ENCODE results near the gene ZNF85. TPM values are rescaled to one million over a fixed set of nuclear protein-coding genes. Genes with fewer than 3 reads are reported as not detected.
"Not testable (repeated sequence)": the region's sequence is repeated elsewhere in the genome, so short reads cannot be mapped to it uniquely, and the experiment has no call there.

ZNF85 gene
- polyA plus RNA-seq: 10 to 100 TPM in 1 of 4 donors, 1 to 10 TPM in 1, under 1 TPM in 1, not detected in 1; 0.81 to 10.9 (median 2.9) TPM
- long read RNA-seq, donor 1, transcript ZNF85-202 (4 exons, 2,296 nt): major isoform, 5 of 8 reads
- long read RNA-seq, donor 1, partial matches to known transcripts: 0 of 8 reads
- long read RNA-seq, donor 1, other reads (novel, unspliced or antisense): 0 of 8 reads
- long read RNA-seq, donor 2, partial matches to known transcripts: 0 of 1 reads
- long read RNA-seq, donor 2, other reads (novel, unspliced or antisense): 0 of 1 reads
- long read RNA-seq, donor 3, partial matches to known transcripts: 0 of 2 reads
- long read RNA-seq, donor 3, other reads (novel, unspliced or antisense): 0 of 2 reads
- long read RNA-seq, donor 4: 0 reads
- long read RNA-seq, donor 5, partial matches to known transcripts: 0 of 1 reads
- long read RNA-seq, donor 5, other reads (novel, unspliced or antisense): 0 of 1 reads
- long read RNA-seq, donor 6: 0 reads
- long read RNA-seq, donor 7, partial matches to known transcripts: 0 of 3 reads
- long read RNA-seq, donor 7, other reads (novel, unspliced or antisense): 0 of 3 reads
- long read RNA-seq, donor 8: 0 reads
- long read RNA-seq, donor 9, partial matches to known transcripts: 0 of 2 reads
- long read RNA-seq, donor 9, other reads (novel, unspliced or antisense): 0 of 2 reads
- long read RNA-seq, donor 10, partial matches to known transcripts: 0 of 3 reads
- long read RNA-seq, donor 10, other reads (novel, unspliced or antisense): 0 of 3 reads

DNA sequence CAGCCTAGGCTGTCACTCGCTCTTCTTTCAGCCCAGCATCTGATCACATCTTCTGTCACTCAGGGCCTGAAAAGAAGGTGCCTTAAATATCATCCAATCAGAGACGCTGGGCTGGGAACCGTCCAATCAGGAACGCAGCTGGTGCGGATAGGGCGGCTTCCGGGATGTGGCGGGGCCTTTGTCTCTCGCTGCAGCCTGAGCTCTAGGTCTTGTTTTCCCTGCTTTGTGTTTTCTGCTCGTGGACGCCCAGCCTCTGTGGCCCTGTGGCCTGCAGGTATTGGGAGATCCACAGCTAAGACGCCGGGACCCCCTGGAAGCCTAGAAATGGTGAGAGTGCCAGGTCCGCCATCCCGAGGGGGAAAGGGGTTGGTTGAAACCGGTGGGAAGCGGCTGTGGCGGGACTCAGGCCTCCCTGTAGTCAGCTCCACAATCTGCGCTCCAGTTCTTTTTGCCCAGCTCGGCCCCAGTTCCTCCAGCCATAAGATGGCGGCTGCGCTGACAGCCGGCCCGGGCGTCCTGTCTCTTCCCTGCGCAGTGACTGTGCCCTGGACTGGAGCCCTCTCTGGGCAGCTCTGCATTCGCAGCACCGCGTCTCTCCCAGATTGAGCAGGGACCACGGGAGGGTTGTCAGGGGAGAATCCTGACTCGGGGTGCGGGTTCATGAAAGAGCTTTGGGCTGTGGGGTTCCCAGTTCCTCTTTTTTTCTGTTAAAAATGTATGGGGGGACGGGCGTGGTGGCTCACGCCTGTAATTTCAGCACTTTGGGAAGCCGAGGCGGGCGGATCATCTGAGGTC lies at the start of gene ZNF85:
ZNF85 (plus strand) TSS at position 175 of the 795 bp plus-strand sequence; CDS start at position 325, 150 bp downstream.
- FAIRE-seq: no peak
- Histone ChIP-seq H3K9me3 (ENCODE audit: control insufficient read depth in 2 of 2, insufficient read depth in 1 of 2, low read depth in 1 of 2, low read length in 1 of 2) (peaks cover 1 to 8% of the 10 kb centered on the region in 2 donors), H3K4me1 (ENCODE audit: control insufficient read depth in 3 of 3, insufficient read depth in 2 of 3, low read depth in 1 of 3, low read length in 2 of 3) (no peaks in the 10 kb centered on the region), H3K4me3 (ENCODE audit: low read depth in 1 of 3, low read length in 3 of 3) (peak within 1 kb of the TSS; percentile 48 to 77 (median 68)), H3K36me3 (ENCODE audit: control insufficient read depth in 3 of 3, insufficient read depth in 2 of 3, low read depth in 1 of 3, low read length in 3 of 3) (no peaks in the 10 kb centered on the region), H3K27me3 (ENCODE audit: control insufficient read depth in 3 of 3, insufficient read depth in 3 of 3, low read length in 3 of 3) (no peaks in the 10 kb centered on the region), H3K27ac (ENCODE audit: low read depth in 1 of 3, low read length in 2 of 3) (peak within 1 kb of the TSS; percentile 44 to 96 (median 91))
- WGBS, 3 donors: 1 to 10% (median 7%) methylated on average over 35 to 38 of the region's 38 CpGs
- peak; percentile 64 to 94 for DNase-seq

DNA sequence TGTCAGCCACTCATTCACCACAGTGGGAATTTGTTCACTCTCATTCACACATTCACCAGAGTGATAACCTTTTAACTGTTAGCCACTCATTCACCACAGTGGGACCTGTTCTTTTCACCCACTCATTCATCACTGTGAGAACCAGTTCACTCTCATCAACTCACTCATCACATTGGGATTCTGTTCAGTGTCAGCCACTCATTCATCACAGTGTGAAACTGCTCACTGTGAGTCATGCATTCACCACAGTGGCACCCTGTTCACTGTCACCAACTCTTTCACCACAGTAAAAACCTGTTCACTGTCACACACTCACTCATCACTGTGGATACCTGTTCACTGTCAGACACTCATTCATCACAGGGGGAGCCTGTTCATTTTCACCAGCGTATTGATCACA lies 43.5 kb upstream of the ZNF85 start:
- WGBS, 3 donors: 78 to 86% (median 83%) methylated on average over 1 of the region's 1 CpG
- DNase-seq: no peak
- no peaks in the 10 kb centered on the region for H3K27me3 ChIP-seq (ENCODE audit: control insufficient read depth in 3 of 3, insufficient read depth in 3 of 3, low read length in 3 of 3)
- H3K4me3 ChIP-seq (ENCODE audit: low read depth in 1 of 3, low read length in 3 of 3): no peak overlapping the region
- H3K9me3 ChIP-seq (ENCODE audit: control insufficient read depth in 2 of 2, insufficient read depth in 1 of 2, low read depth in 1 of 2, low read length in 1 of 2): peaks cover 0 to 29% of the 10 kb centered on the region in 2 donors
- no peaks in the 10 kb centered on the region for H3K4me1 ChIP-seq (ENCODE audit: control insufficient read depth in 3 of 3, insufficient read depth in 2 of 3, low read depth in 1 of 3, low read length in 2 of 3)
- no peak overlapping the region for H3K27ac ChIP-seq (ENCODE audit: low read depth in 1 of 3, low read length in 2 of 3)
- FAIRE-seq: no peak
- no peaks in the 10 kb centered on the region for H3K36me3 ChIP-seq (ENCODE audit: control insufficient read depth in 3 of 3, insufficient read depth in 2 of 3, low read depth in 1 of 3, low read length in 3 of 3)

- Histone ChIP-seq H3K36me3 (ENCODE audit: control insufficient read depth in 3 of 3, insufficient read depth in 2 of 3, low read depth in 1 of 3, low read length in 3 of 3) (no peaks in the 10 kb centered on the region), H3K4me3 (ENCODE audit: low read depth in 1 of 3, low read length in 3 of 3) (no peak overlapping the region), H3K27me3 (ENCODE audit: control insufficient read depth in 3 of 3, insufficient read depth in 3 of 3, low read length in 3 of 3) (no peaks in the 10 kb centered on the region), H3K27ac (ENCODE audit: low read depth in 1 of 3, low read length in 2 of 3) (no peak overlapping the region), H3K9me3 (ENCODE audit: control insufficient read depth in 2 of 2, insufficient read depth in 1 of 2, low read depth in 1 of 2, low read length in 1 of 2) (peaks cover 0 to 4% of the 10 kb centered on the region in 2 donors), H3K4me1 (ENCODE audit: control insufficient read depth in 3 of 3, insufficient read depth in 2 of 3, low read depth in 1 of 3, low read length in 2 of 3) (no peaks in the 10 kb centered on the region)
- 79 to 84% (median 83%) methylated on average over 3 of the region's 3 CpGs for WGBS, 3 donors
- no peak for DNase-seq
- no peak for FAIRE-seq
These were observed 10.1 kb upstream of the ZNF85 start for GRCh38 chr19:20912973-20913372.

DNA sequence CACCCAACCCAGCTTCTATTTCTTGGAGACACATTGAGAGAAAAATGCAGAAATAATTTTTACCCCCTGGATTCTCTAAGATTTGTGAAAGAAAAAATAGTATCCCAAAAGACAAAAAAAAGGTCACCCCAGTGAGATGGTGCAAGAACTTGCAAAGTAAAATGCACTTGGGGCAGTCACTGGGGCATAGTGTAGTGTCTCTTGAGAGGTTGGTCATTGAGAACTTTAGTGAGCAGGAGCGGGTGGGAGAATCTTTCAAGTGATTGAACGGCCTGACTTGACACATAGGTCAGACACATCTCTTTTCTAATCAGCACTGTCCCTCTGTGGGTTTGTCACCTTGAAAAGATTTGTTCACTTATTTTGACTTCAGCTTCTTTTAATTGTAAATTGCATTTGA lies 2.4 kb downstream of the ZNF85 start:
- no peak overlapping the region for H3K27ac ChIP-seq (ENCODE audit: low read depth in 1 of 3, low read length in 2 of 3)
- peaks cover 1 to 8% of the 10 kb centered on the region in 2 donors for H3K9me3 ChIP-seq (ENCODE audit: control insufficient read depth in 2 of 2, insufficient read depth in 1 of 2, low read depth in 1 of 2, low read length in 1 of 2)
- no peaks in the 10 kb centered on the region for H3K36me3 ChIP-seq (ENCODE audit: control insufficient read depth in 3 of 3, insufficient read depth in 2 of 3, low read depth in 1 of 3, low read length in 3 of 3)
- H3K4me3 ChIP-seq (ENCODE audit: low read depth in 1 of 3, low read length in 3 of 3): no peak overlapping the region
- DNase-seq (no peak), FAIRE-seq (no peak)
- 91 to 100% (median 94%) methylated on average over 2 of the region's 2 CpGs for WGBS, 3 donors
- H3K27me3 ChIP-seq (ENCODE audit: control insufficient read depth in 3 of 3, insufficient read depth in 3 of 3, low read length in 3 of 3): no peaks in the 10 kb centered on the region
- H3K4me1 ChIP-seq (ENCODE audit: control insufficient read depth in 3 of 3, insufficient read depth in 2 of 3, low read depth in 1 of 3, low read length in 2 of 3): no peaks in the 10 kb centered on the region

DNA sequence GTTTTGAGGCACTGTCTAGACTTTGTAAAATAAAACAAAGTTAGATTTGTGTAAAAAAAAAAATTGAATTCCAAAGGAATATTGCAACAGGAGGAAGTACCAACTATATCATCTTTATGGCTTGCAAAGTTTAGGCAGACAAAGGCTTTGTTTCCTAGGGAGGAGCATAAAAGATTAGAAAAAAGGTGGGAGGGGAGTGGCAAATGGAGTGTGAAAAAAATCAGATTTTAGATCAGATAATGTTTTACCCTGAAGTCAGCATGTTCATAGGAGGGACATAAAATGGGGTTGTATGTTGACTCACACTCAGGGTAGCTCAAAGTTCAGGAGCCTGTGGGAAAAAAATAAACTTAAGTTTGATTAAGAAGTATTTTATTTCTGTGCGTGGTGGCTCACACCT lies 3.7 kb downstream of the ZNF85 start:
- H3K9me3 ChIP-seq (ENCODE audit: control insufficient read depth in 2 of 2, insufficient read depth in 1 of 2, low read depth in 1 of 2, low read length in 1 of 2): peaks cover 1 to 4% of the 10 kb centered on the region in 2 donors
- FAIRE-seq (no peak), DNase-seq (peak in 1 of 2 donors; percentile 18)
- no peak overlapping the region for H3K27ac ChIP-seq (ENCODE audit: low read depth in 1 of 3, low read length in 2 of 3)
- H3K4me1 ChIP-seq (ENCODE audit: control insufficient read depth in 3 of 3, insufficient read depth in 2 of 3, low read depth in 1 of 3, low read length in 2 of 3): no peaks in the 10 kb centered on the region
- H3K4me3 ChIP-seq (ENCODE audit: low read depth in 1 of 3, low read length in 3 of 3): no peak overlapping the region
- no peaks in the 10 kb centered on the region for H3K27me3 ChIP-seq (ENCODE audit: control insufficient read depth in 3 of 3, insufficient read depth in 3 of 3, low read length in 3 of 3)
- 88 to 92% (median 89%) methylated on average over 1 of the region's 1 CpG for WGBS, 3 donors
- H3K36me3 ChIP-seq (ENCODE audit: control insufficient read depth in 3 of 3, insufficient read depth in 2 of 3, low read depth in 1 of 3, low read length in 3 of 3): no peaks in the 10 kb centered on the region

GRCh38 chr19:20928371-20928770 lies 5.3 kb downstream of the ZNF85 start:
- peaks cover 0 to 4% of the 10 kb centered on the region in 2 donors for H3K9me3 ChIP-seq (ENCODE audit: control insufficient read depth in 2 of 2, insufficient read depth in 1 of 2, low read depth in 1 of 2, low read length in 1 of 2)
- H3K4me1 ChIP-seq (ENCODE audit: control insufficient read depth in 3 of 3, insufficient read depth in 2 of 3, low read depth in 1 of 3, low read length in 2 of 3): no peaks in the 10 kb centered on the region
- no peak for FAIRE-seq
- no peak overlapping the region for H3K4me3 ChIP-seq (ENCODE audit: low read depth in 1 of 3, low read length in 3 of 3)
- H3K36me3 ChIP-seq (ENCODE audit: control insufficient read depth in 3 of 3, insufficient read depth in 2 of 3, low read depth in 1 of 3, low read length in 3 of 3): no peaks in the 10 kb centered on the region
- no peak overlapping the region for H3K27ac ChIP-seq (ENCODE audit: low read depth in 1 of 3, low read length in 2 of 3)
- H3K27me3 ChIP-seq (ENCODE audit: control insufficient read depth in 3 of 3, insufficient read depth in 3 of 3, low read length in 3 of 3): no peaks in the 10 kb centered on the region
- 69 to 92% (median 82%) methylated on average over 1 of the region's 1 CpG for WGBS, 3 donors
- no peak for DNase-seq

DNA sequence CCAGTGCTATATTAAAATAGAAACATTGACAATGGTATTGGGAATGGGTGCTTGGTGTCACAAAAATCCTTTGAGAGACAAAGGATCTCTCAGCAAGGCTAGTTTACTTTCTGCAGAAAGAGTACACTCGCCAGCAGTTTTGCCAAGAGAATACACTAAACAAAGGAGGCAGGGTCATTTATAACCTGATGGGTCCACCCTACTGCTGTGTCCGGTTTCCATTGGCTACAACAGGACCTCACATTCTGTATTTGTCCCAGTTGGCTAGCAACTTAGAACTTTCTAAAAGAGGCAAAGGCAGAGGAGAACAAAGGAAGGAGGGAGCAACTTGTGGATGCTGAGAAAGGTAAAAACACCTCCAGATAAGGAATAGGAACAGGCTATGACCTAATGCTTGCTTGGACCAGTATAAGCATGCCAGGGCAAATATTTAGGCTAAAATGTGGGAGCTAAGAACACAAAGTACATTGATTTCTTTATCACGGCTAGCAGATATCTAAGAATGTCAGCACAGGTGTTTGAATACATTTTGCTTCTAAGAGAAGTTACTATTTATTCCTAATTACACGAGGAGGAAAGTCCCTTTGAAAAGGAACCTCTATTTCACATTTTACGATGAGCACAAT lies 13.4 kb downstream of the ZNF85 start:
- H3K4me1 ChIP-seq (ENCODE audit: control insufficient read depth in 3 of 3, insufficient read depth in 2 of 3, low read depth in 1 of 3, low read length in 2 of 3); H3K27ac ChIP-seq (ENCODE audit: low read depth in 1 of 3, low read length in 2 of 3); H3K36me3 ChIP-seq (ENCODE audit: control insufficient read depth in 3 of 3, insufficient read depth in 2 of 3, low read depth in 1 of 3, low read length in 3 of 3); H3K27me3 ChIP-seq (ENCODE audit: control insufficient read depth in 3 of 3, insufficient read depth in 3 of 3, low read length in 3 of 3); FAIRE-seq; H3K4me3 ChIP-seq (ENCODE audit: low read depth in 1 of 3, low read length in 3 of 3); H3K9me3 ChIP-seq (ENCODE audit: control insufficient read depth in 2 of 2, insufficient read depth in 1 of 2, low read depth in 1 of 2, low read length in 1 of 2); DNase-seq: not testable (repeated sequence)
- 77 to 91% (median 89%) methylated on average over 5 of the region's 5 CpGs for WGBS, 3 donors
